Activated CD8-positive, alpha-beta T cell treated with anti-CD3 and anti-CD28 coated beads, Interleukin-2, amount 10 ng/mL, durations not matched to agents 7 days and 5 days (primary cell): Measurements from ENCODE around the gene IPO5. TPM values are rescaled to one million over a fixed set of nuclear protein-coding genes. Genes with fewer than 3 reads are reported as not detected.

ENCODE experiments used
- ATAC-seq: fragments of 150-1000 bp; cut with Tn5 transposase; one replicate; pipeline ENCODE4 v1.10.0; 2021; ENCODE audit warnings: moderate library complexity
- CTCF ChIA-PET: fragments of 350-600 bp; sonication (Branson Sonifier 250); formaldehyde crosslinking; loops from one replicate; lab custom pipeline; 2021; ENCODE audit warnings: antibody characterized with exemption; lab: Charles Lee
- POLR2A ChIA-PET: fragments of 350-600 bp; sonication (Branson Sonifier 250); formaldehyde crosslinking; loops from one replicate; lab custom pipeline; 2021; ENCODE audit warnings: antibody characterized with exemption; lab: Charles Lee
- DNase-seq: peaks from one replicate; pipeline ENCODE4 v3.0.0-alpha.2; 2020
- H3K27ac Mint-ChIP-seq: one replicate; pipeline ENCODE4 v1.8.0; 2021; ENCODE audit warnings: mild to moderate bottlenecking, mixed read lengths
- H3K27me3 Mint-ChIP-seq: one replicate; pipeline ENCODE4 v1.8.0; 2021; ENCODE audit warnings: low read depth, mixed read lengths
- H3K36me3 Mint-ChIP-seq: one replicate; pipeline ENCODE4 v1.8.0; 2021; ENCODE audit warnings: low read depth, mixed read lengths
- H3K4me1 Mint-ChIP-seq: one replicate; pipeline ENCODE4 v1.8.0; 2021; ENCODE audit warnings: low read depth, mixed read lengths
- H3K4me3 Mint-ChIP-seq: one replicate; pipeline ENCODE4 v1.8.0; 2021; ENCODE audit warnings: mild to moderate bottlenecking, mixed read lengths
- H3K9me3 Mint-ChIP-seq: one replicate; pipeline ENCODE4 v1.8.0; 2022; ENCODE audit warnings: mixed read lengths; ENCODE audit not compliant: insufficient read depth
- total RNA-seq, 2 experiments: library from RNA; stranded (reverse); gene quantifications; one replicate each; pipeline ENCODE4 v1.2.3, GENCODE V29; 2021

IPO5 gene
- total RNA-seq, 2 experiments from 2014 or later, result 115 to 119 TPM

DNA sequence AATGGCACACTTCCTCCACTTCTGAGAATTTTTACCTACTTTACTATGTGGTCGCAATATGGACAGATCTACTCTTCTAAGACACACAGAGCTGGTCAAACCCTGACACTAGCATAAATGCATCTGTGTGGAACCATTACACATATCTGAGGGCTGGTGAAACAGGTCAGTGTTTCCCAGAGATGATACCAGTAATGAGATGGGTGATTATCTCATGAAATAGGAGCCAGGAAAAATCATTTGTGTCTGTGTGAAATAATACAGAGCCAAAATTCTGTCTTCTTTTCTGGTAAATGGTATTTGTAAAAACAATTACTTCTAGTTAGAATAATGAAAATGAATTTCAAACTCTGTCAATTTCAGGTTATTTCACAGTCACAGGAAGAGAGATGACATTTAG is 117.8 kb downstream of the IPO5 start:
- ChIA-PET CTCF (no interaction called here), POLR2A (no interaction called here)
- DNase-seq (no peak), ATAC-seq (no peak)
- no peaks in the 10 kb centered on the region for H3K27me3 Mint-ChIP-seq
- H3K9me3 Mint-ChIP-seq, result no peaks in the 10 kb centered on the region
- no peak overlapping the region for H3K27ac Mint-ChIP-seq
- H3K4me3 Mint-ChIP-seq, result no peak overlapping the region
- H3K4me1 Mint-ChIP-seq, result no peaks in the 10 kb centered on the region
- H3K36me3 Mint-ChIP-seq, result no peaks in the 10 kb centered on the region

DNA sequence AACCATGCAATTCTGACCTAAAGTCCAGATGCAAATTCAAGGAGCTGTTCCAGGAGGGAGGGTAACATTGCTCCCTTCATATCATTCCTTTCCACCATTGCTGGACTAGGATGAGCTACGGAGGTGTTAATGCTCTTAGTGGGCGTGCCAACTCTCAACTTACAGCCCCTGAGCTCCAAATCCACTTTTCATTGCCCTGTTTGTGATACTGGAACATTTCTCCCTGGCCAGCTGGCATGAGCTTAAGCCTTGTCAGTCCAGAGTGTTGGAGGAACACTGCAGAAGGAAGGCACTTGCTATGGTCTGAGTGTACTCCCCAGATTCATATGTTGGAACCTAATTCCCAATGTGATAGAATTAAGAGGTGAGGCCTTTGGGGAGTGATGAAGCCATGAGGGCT is 119.0 kb downstream of the IPO5 start:
- no peak overlapping the region for H3K27ac Mint-ChIP-seq
- no peaks in the 10 kb centered on the region for H3K9me3 Mint-ChIP-seq
- H3K4me3 Mint-ChIP-seq, result no peak overlapping the region
- CTCF ChIA-PET, result no interaction called here
- ATAC-seq (no peak), DNase-seq (no peak)
- POLR2A ChIA-PET, result no interaction called here
- H3K36me3 Mint-ChIP-seq, result no peaks in the 10 kb centered on the region
- H3K27me3 Mint-ChIP-seq, result no peaks in the 10 kb centered on the region
- H3K4me1 Mint-ChIP-seq, result no peaks in the 10 kb centered on the region

Other genes with a start within 250 kb of the IPO5 start
- gene FARP1, start 189.4 kb downstream of the IPO5 start, total RNA-seq, result 1 to 10 TPM; 1.1 to 1.2 TPM
- not detected for gene RNF113B, start 223.6 kb downstream of the IPO5 start, total RNA-seq